ENCODE data around the gene ARL15. TPM values are rescaled to one million over a fixed set of nuclear protein-coding genes. Genes with fewer than 3 reads are reported as not detected.

The ARL15 gene
- total and polyA plus RNA-seq, 2 of the 8 experiments (the other 6 are each of a cell fraction or from before 2014, with no cell fraction given) = 9.9 to 21.2 TPM

DNA sequence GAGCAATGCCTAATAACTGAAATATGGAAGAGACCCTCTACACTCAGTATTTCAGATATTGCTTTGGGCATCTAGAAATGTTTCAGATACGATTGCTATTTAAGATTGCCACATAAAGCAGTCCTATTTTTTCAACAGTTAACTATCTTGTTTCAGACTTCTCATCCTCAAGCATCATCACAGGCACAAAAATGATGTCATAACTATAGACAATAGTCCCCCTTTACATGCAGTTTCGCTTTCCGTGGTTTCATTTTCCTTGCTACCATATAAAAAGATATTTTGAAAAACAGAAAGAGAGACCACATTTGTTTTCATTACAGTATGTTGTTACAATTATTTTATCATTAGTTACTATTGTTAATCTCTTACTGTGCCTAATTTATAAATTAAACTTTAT, 402.5 kb downstream of the ARL15 start:
- Histone ChIP-seq H3K79me1 (ENCODE audit: low read depth, low read length) (no peaks in the 10 kb centered on the region), H2BK12ac (ENCODE audit: low read depth, low read length) (no peak overlapping the region), H2AFZ (ENCODE audit: low read length) (no peak overlapping the region), H3K56ac (replicated peaks; ENCODE audit: insufficient read length, low read depth, low read length) (no peak overlapping the region), H3K9me3 (ENCODE audit: insufficient read depth in 2 of 2, low read depth in 1 of 2, low read length in 1 of 2) (no peaks in the 10 kb centered on the region), H4K5ac (ENCODE audit: insufficient read length, low read depth, low read length) (no peak overlapping the region), H2AK5ac (ENCODE audit: low read depth, low read length) (no peak overlapping the region), H3K23ac (ENCODE audit: insufficient read length) (no peak overlapping the region), H3K4me1 (replicated peaks in 1 of 4; ENCODE audit: control insufficient read depth in 3 of 4, insufficient read depth in 4 of 4, low read length in 3 of 4) (no peaks in the 10 kb centered on the region), H3K9ac (replicated peaks in 1 of 4; ENCODE audit: extremely low read depth in 1 of 4, low read depth in 3 of 4, low read length in 3 of 4) (no peak overlapping the region), H4K91ac (replicated peaks; ENCODE audit: insufficient read length, low read length) (no peak overlapping the region), H3K4me3 (ENCODE audit: extremely low read depth in 1 of 4, insufficient read depth in 2 of 4, low read depth in 3 of 4, low read length in 4 of 4) (no peak overlapping the region), H3K4me2 (ENCODE audit: insufficient read depth in 1 of 2, low read depth in 2 of 2, low read length in 2 of 2) (no peak overlapping the region), H3K14ac (ENCODE audit: insufficient read length) (no peak overlapping the region), H2BK5ac (ENCODE audit: low read depth, low read length) (no peak overlapping the region), H3K18ac (ENCODE audit: extremely low read depth, low read length) (no peak overlapping the region), H2BK120ac (replicated peaks; ENCODE audit: low read depth, low read length) (no peak overlapping the region), H4K20me1 (replicated peaks in 1 of 2; ENCODE audit: control insufficient read depth in 1 of 2, insufficient read depth in 2 of 2, low read length in 2 of 2) (no peaks in the 10 kb centered on the region), H3K27ac (ENCODE audit: low read depth, low read length) (no peak overlapping the region), H4K8ac (ENCODE audit: extremely low read depth, insufficient read depth, low read length) (no peak overlapping the region), H3K79me2 (ENCODE audit: control insufficient read depth in 1 of 2, insufficient read depth in 2 of 2, low read length in 2 of 2) (no peaks in the 10 kb centered on the region), H3K23me2 (ENCODE audit: low read depth, low read length) (no peaks in the 10 kb centered on the region), H3K36me3 (ENCODE audit: control insufficient read depth in 2 of 4, insufficient read depth in 4 of 4, low read length in 3 of 4) (no peaks in the 10 kb centered on the region), H3K27me3 (replicated peaks in 1 of 4; ENCODE audit: control insufficient read depth in 3 of 4, extremely low read depth in 1 of 4, insufficient read depth in 3 of 4, low read length in 3 of 4) (no peaks in the 10 kb centered on the region), H2BK15ac (ENCODE audit: low read length) (no peak overlapping the region), H3K4ac (replicated peaks; ENCODE audit: insufficient read length, low read depth, low read length) (no peak overlapping the region), H2BK20ac (ENCODE audit: low read length) (no peak overlapping the region)
- CTCF ChIA-PET (ENCODE audit: partially characterized antibody) = no interaction called here
- POLR2A ChIA-PET (ENCODE audit: partially characterized antibody) = no interaction called here
- DNase-seq (ENCODE audit: low read depth in 1 of 2, low spot score in 2 of 2) (no peak), FAIRE-seq (no peak)
- 90% methylated on average over 3 of the region's 3 CpGs; no CpG with 5 or more reads in 1 of the 2 experiments for WGBS, 2 experiments (ENCODE audit: extremely low coverage in 1 of 2, insufficient coverage in 1 of 2, insufficient read length in 1 of 2, insufficient replicate concordance in 2 of 2, low coverage in 1 of 2, low lambda C conversion rate in 2 of 2, missing lambda C conversion rate in 1 of 2)
- TF ChIP-seq TBP (IDR thresholded peaks at IDR 0.05; ENCODE audit: low read depth, low read length) = no peak
- no peak for TF ChIP-seq POLR2AphosphoS5 (IDR thresholded peaks at IDR 0.05; ENCODE audit: low read depth, low read length)
- TF ChIP-seq RNF2 (IDR thresholded peaks at IDR 0.05; ENCODE audit: borderline replicate concordance, low read depth, low read length, missing control alignments, poor library complexity, severe bottlenecking) = no peak
- TF ChIP-seq, protein P1, sequence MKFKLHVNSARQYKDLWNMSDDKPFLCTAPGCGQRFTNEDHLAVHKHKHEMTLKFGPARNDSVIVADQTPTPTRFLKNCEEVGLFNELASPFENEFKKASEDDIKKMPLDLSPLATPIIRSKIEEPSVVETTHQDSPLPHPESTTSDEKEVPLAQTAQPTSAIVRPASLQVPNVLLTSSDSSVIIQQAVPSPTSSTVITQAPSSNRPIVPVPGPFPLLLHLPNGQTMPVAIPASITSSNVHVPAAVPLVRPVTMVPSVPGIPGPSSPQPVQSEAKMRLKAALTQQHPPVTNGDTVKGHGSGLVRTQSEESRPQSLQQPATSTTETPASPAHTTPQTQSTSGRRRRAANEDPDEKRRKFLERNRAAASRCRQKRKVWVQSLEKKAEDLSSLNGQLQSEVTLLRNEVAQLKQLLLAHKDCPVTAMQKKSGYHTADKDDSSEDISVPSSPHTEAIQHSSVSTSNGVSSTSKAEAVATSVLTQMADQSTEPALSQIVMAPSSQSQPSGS (IDR thresholded peaks at IDR 0.05; ENCODE audit: low read length) = no peak
- TF ChIP-seq, protein P2, sequence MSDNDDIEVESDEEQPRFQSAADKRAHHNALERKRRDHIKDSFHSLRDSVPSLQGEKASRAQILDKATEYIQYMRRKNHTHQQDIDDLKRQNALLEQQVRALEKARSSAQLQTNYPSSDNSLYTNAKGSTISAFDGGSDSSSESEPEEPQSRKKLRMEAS (IDR thresholded peaks at IDR 0.05) = no peak
- no peak for TF ChIP-seq FOSL1 (IDR thresholded peaks at IDR 0.05; ENCODE audit: insufficient read depth, low read depth, low read length)
- no peak for TF ChIP-seq GABPA (IDR thresholded peaks at IDR 0.05; ENCODE audit: borderline replicate concordance, insufficient read depth, low read length)
- no peak for TF ChIP-seq RBBP5 (IDR thresholded peaks at IDR 0.05; ENCODE audit: borderline replicate concordance, low read depth, low read length)
- no peak for TF ChIP-seq CTBP2 (IDR thresholded peaks at IDR 0.05; ENCODE audit: borderline replicate concordance, insufficient read depth, insufficient read length, low read length)
- no peak for TF ChIP-seq CBX8 (IDR thresholded peaks at IDR 0.05; ENCODE audit: borderline replicate concordance, low read depth, low read length)
- no peak for TF ChIP-seq SIRT6 (IDR thresholded peaks at IDR 0.05; ENCODE audit: low read length)
- no peak for TF ChIP-seq PHF8 (conservative IDR thresholded peaks at IDR 0.05; ENCODE audit: low read depth, low read length)

Measured in H1 (cell line).